Cardiac muscle cell (in vitro differentiated cells and primary cell): ENCODE data around the gene ALOX12. TPM values are rescaled to one million over a fixed set of nuclear protein-coding genes. Genes with fewer than 3 reads are reported as not detected.
A peak's percentile ranks its signal among the peaks of the same experiment; 100 is the strongest.

ENCODE experiments used
- DNase-seq, 2 donors: peaks; one replicate each; pipeline versions ENCODE4 v3.0.0 to v3.0.0-alpha.2; 2010 to 2017; ENCODE audit warnings: low read depth in 1 of 2, low spot score in 1 of 2
- H3K27ac ChIP-seq: fragments of 200-600 bp; sonication (generic); 2 replicates; pipeline ENCODE4 v1.5.1; 2016
- H3K27me3 ChIP-seq: fragments of 200-600 bp; sonication (generic); 2 replicates; pipeline ENCODE4 v1.6.0; 2016; ENCODE audit warnings: control low read depth
- H3K36me3 ChIP-seq: fragments of 200-600 bp; sonication (generic); 2 replicates; pipeline ENCODE4 v1.5.1; 2016; ENCODE audit warnings: control low read depth
- H3K4me1 ChIP-seq: fragments of 200-600 bp; sonication (generic); 2 replicates; pipeline ENCODE4 v1.8.1; 2017; ENCODE audit warnings: low read depth, mild to moderate bottlenecking, mixed run types
- H3K4me3 ChIP-seq: fragments of 200-600 bp; sonication (generic); 2 replicates; pipeline ENCODE4 v1.5.1; 2016; ENCODE audit warnings: mild to moderate bottlenecking
- H3K9me3 ChIP-seq: fragments of 200-600 bp; sonication (generic); 2 replicates; pipeline ENCODE4 v1.5.1; 2017; ENCODE audit warnings: low read depth, mild to moderate bottlenecking, control low read depth
- CTCF ChIP-seq: IDR thresholded peaks from 2 replicates; pipeline ENCODE4 v1.5.1; 2012; ENCODE audit warnings: low read depth, mild to moderate bottlenecking, low read length
- polyA plus RNA-seq: library from polyadenylated mRNA; unstranded; fragments of >200 nt; fragmentation: Nextera tagmentation; extraction: Ambion mirVana; gene quantifications from 2 replicates; pipeline ENCODE4 v1.2.1, GENCODE V29; 2016
- total RNA-seq: library from RNA; depleted of rRNA; stranded (reverse); fragments of >200 nt; gene quantifications from 2 replicates; pipeline ENCODE4 v1.2.3, GENCODE V29; 2016

Gene ALOX12
- total and polyA plus RNA-seq, 2 experiments from 2014 or later: 1.7 to 2.5 TPM

GRCh38 chr17:7011942-7012254 is 16.0 kb downstream of the ALOX12 start:
- Histone ChIP-seq H3K4me1 (peaks cover 19% of the 10 kb centered on the region), H3K9me3 (no peaks in the 10 kb centered on the region), H3K36me3 (no peaks in the 10 kb centered on the region), H3K27me3 (no peaks in the 10 kb centered on the region), H3K4me3 (peak overlapping the region; percentile 82), H3K27ac (peak overlapping the region; percentile 99)
- TF ChIP-seq CTCF: no peak
- DNase-seq: no peak

GRCh38 chr17:7014261-7014994 is 18.6 kb downstream of the ALOX12 start:
- Histone ChIP-seq H3K9me3 (no peaks in the 10 kb centered on the region), H3K36me3 (no peaks in the 10 kb centered on the region), H3K27ac (peak overlapping the region; percentile 99), H3K4me3 (peak overlapping the region; percentile 82), H3K4me1 (peaks cover 19% of the 10 kb centered on the region), H3K27me3 (no peaks in the 10 kb centered on the region)
- peak; percentile 98 to 99 for DNase-seq
- TF ChIP-seq CTCF: peak; percentile 49

- no peak for TF ChIP-seq CTCF
- no peaks in the 10 kb centered on the region for H3K27me3 ChIP-seq
- H3K4me3 ChIP-seq: peak overlapping the region; percentile 82
- peak overlapping the region; percentile 99 for H3K27ac ChIP-seq
- peak in 1 of 2 donors; percentile 66 for DNase-seq
- no peaks in the 10 kb centered on the region for H3K36me3 ChIP-seq
- H3K4me1 ChIP-seq: peaks cover 19% of the 10 kb centered on the region
- H3K9me3 ChIP-seq: no peaks in the 10 kb centered on the region
Measured at GRCh38 chr17:7014995-7015958, 19.4 kb downstream of the ALOX12 start.

- no peak for DNase-seq
- Histone ChIP-seq H3K36me3 (no peaks in the 10 kb centered on the region), H3K27me3 (no peaks in the 10 kb centered on the region), H3K4me1 (peaks cover 15% of the 10 kb centered on the region), H3K27ac (no peak overlapping the region), H3K9me3 (no peaks in the 10 kb centered on the region), H3K4me3 (no peak overlapping the region)
- no peak for TF ChIP-seq CTCF
Measured at GRCh38 chr17:7016418-7016817, 20.6 kb downstream of the ALOX12 start.

GRCh38 chr17:7016886-7017826 is 21.3 kb downstream of the ALOX12 start:
- no peak for DNase-seq
- Histone ChIP-seq H3K36me3 (no peaks in the 10 kb centered on the region), H3K27ac (no peak overlapping the region), H3K27me3 (peaks cover 2% of the 10 kb centered on the region), H3K4me1 (peaks cover 11% of the 10 kb centered on the region), H3K9me3 (no peaks in the 10 kb centered on the region), H3K4me3 (no peak overlapping the region)
- no peak for TF ChIP-seq CTCF
